OCI-LY3 (cell line): ENCODE measurements around the gene BRMS1.

Source experiments
- EZH2phosphoT487 ChIP-seq: fragments of 200-600 bp; shearing (Covaris generic); IDR thresholded peaks from 2 replicates; pipeline ENCODE4 v1.6.1; 2018; ENCODE audit warnings: antibody characterized with exemption, mixed run types, low read depth
- TF ChIP-seq, protein P1 (sequence below): fragments of 200-600, 300-600 bp; sonication (generic); IDR thresholded peaks from 2 replicates; pipeline ENCODE4 v1.5.1; 2014; ENCODE audit warnings: antibody characterized with exemption, low read length, low read depth

DNA sequence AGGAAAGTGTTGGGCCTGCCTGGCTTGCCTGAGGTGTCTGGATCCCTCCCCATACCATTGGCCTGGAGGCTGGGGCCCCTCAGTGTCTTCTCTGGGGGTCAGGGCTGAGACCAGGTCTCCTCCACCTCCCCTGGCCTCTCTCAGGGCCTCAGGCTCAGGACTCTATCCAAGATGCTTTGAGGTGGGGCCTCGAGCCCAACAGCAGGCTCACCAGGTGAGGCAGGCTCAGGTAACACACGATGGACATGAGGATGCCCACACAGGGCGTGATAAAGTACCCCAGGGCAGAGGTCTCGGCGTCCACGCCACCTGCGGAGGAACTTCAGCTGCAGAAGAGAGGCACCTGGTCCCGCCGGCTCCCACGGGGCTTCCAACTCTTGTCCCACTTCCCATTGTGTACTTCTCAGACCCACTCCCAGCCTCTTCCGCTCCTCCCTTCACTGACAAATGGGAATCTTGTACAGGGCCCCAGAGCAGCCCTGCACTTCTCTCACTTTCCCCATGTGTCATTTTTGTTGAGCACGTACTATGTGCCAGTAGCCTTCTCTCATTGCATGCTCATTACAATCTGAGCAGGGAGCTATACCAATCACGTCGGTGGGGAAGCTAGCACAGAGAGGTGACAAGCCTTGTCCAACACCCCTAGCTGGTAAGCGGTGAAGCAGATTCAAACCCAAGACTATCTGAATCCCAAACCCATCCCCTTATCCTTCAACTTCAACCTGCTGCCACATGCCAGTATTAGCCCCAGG lies 22.8 kb upstream of the BRMS1 start:
- TF ChIP-seq, protein P1, sequence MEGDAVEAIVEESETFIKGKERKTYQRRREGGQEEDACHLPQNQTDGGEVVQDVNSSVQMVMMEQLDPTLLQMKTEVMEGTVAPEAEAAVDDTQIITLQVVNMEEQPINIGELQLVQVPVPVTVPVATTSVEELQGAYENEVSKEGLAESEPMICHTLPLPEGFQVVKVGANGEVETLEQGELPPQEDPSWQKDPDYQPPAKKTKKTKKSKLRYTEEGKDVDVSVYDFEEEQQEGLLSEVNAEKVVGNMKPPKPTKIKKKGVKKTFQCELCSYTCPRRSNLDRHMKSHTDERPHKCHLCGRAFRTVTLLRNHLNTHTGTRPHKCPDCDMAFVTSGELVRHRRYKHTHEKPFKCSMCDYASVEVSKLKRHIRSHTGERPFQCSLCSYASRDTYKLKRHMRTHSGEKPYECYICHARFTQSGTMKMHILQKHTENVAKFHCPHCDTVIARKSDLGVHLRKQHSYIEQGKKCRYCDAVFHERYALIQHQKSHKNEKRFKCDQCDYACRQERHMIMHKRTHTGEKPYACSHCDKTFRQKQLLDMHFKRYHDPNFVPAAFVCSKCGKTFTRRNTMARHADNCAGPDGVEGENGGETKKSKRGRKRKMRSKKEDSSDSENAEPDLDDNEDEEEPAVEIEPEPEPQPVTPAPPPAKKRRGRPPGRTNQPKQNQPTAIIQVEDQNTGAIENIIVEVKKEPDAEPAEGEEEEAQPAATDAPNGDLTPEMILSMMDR: no peak
- TF ChIP-seq EZH2phosphoT487: no peak
